CD4-positive, alpha-beta T cell treated with Interleukin-10 for 1 hour (primary cell): ENCODE measurements around the gene ANAPC2.

ENCODE experiments used
- DNase-seq: peaks from one replicate; pipeline ENCODE4 v3.0.0-alpha.2; 2020

The ANAPC2 gene

GRCh38 chr9:137173796-137174664 lies 14.3 kb downstream of the ANAPC2 start:
- DNase-seq: no peak

DNA sequence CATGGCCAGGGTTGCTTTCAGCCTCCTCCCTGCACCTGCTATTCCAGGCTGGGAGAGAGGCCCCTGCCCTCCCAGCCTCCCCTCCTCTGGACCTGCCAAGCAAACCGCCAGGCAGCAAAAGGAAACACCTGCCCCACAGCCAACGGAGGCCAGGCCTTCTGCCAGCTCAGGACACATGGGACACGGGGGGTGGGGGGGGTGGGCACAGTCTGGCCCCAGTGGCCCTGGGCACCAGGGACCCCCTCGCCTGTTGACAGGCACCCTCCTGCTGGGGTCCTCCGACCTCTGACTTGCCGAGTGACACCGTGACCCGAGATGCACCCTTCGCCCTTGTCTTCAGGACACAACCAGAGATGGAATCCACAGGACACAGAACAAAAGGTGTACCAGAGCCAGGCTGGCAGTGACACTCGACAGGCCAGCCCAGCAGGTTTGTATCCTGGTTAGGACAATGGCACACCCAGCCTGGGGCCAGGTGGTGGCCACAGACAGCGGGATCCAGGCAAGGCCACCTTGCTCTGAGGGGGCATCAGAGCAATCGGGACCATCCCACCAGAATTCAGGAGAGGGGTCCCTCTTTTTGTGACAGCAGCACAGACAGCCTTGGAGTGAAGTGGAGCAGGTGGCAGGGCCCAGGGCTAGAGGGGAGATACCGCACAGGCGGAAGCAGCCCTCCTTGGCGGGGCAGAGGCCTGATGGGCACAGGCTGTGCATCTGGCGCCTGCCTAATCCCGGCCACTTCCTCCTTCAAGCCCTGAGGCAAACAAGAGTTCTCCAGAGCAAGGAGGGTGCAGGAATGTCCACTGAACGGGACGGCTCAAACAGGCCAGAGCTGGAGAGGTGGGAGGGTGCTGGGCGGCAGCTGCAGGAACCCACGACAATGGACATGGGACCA lies 15.2 kb downstream of the ANAPC2 start:
- no peak for DNase-seq

DNA sequence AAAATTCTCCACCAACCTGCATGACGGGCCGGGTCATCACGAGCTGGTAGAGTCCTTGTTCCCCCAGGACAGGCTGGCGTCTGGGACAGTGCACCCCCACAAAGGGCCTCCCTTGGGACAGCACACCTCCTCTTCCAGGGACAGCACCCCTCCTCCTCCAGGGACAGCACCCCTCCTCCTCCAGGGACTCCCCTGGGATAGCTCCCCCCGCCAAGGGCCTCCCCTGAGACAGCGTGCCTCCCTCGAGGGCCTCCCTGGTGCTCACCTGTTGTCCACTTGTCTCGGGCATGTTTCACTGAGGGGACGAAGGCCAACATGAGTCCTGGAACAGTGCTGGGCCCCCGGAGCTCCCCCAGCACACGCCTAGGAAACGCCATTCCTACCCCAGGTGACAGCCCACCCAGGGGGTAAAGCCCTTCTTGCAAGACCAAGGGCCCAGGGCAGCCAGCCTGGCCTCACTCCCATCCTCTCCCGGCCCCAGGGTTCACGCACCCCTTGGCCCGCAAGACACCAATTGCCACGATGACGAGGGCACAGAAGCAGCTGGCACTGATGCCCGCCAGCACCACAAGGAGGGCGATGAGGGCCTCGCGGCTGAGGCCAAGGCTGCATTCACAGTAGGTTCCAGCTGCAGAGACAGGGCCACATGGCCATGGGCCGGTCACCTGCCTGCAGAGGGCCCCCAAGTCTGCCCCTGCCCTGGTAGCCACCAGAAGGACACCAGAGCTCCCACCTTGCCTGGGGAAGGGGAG lies 17.0 kb downstream of the ANAPC2 start:
- DNase-seq: no peak

GRCh38 chr9:137170486-137171148 lies 17.7 kb downstream of the ANAPC2 start:
- DNase-seq: no peak

- DNase-seq: no peak
Measured at GRCh38 chr9:137169896-137170358, 18.4 kb downstream of the ANAPC2 start, which contains the start of gene LRRC26. Gene LRRC26 (minus strand): TSS chr9:137170051. CDS start chr9:137169943, 108 bp downstream.

DNA sequence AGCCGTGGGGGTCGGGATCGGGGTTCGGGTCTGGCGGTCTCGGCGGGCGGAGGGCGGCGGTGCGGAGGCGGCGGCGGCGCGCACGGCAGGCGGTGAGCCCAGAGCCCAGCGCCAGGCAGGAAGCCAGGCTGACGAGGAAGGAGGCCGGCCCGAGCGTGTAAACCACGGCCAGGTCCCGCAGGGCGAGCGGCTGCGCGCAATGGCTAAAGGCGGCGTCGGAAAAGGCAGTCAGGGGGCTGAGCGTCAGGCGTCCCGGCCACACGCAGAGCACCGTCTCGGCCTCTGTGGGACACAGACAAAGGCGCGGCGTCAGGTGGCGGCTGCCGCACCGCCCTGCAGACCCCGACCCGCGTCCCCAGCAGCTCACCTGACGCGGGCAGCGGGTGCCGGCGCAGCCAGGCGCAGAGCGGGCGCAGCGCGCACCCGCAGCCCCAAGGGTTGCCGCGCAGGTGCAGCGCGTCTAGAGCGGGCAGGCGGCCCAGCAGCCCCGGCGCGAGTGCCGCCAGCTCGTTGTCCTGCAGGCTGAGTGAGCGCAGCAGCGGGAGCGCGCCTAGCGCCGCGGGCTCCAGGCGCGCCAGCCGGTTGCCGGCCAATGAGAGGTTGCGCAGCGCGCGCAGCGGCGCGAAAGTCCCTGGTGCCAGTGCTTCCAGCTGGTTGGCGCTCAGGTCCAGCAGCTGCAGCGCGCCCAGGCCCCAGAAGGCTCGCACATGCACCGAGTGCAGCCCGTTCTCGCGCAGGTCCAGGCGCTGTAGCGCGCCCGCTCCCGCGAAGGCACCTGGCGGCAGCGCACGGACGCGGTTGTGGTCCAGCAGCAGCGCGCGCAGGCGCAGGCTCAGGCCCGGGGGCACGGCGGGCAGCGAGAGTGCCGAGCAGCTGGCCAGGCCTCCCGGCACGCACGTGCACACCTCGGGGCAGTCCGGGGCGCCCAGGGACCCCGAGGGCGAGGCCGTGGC lies 19.2 kb downstream of the ANAPC2 start:
- no peak for DNase-seq

- DNase-seq: no peak
Measured at GRCh38 chr9:137168573-137168903, 19.8 kb downstream of the ANAPC2 start.

DNA sequence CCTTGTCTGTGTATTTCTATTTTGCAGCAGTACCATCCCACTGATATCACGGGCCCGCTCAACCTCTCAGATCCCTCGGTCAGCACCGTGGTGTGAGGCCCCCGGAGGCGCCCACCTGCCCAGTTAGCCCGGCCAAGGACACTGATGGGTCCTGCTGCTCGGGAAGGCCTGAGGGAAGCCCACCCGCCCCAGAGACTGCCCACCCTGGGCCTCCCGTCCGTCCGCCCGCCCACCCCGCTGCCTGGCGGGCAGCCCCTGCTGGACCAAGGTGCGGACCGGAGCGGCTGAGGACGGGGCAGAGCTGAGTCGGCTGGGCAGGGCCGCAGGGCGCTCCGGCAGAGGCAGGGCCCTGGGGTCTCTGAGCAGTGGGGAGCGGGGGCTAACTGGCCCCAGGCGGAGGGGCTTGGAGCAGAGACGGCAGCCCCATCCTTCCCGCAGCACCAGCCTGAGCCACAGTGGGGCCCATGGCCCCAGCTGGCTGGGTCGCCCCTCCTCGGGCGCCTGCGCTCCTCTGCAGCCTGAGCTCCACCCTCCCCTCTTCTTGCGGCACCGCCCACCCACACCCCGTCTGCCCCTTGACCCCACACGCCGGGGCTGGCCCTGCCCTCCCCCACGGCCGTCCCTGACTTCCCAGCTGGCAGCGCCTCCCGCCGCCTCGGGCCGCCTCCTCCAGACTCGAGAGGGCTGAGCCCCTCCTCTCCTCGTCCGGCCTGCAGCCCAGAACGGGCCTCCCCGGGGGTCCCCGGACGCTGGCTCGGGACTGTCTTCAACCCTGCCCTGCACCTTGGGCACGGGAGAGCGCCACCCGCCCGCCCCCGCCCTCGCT lies 20.4 kb downstream of the ANAPC2 start:
- no peak for DNase-seq

- DNase-seq: no peak
Measured at GRCh38 chr9:137167277-137167746, 21.0 kb downstream of the ANAPC2 start.

GRCh38 chr9:137166380-137167229 lies 21.8 kb downstream of the ANAPC2 start:
- no peak for DNase-seq

DNA sequence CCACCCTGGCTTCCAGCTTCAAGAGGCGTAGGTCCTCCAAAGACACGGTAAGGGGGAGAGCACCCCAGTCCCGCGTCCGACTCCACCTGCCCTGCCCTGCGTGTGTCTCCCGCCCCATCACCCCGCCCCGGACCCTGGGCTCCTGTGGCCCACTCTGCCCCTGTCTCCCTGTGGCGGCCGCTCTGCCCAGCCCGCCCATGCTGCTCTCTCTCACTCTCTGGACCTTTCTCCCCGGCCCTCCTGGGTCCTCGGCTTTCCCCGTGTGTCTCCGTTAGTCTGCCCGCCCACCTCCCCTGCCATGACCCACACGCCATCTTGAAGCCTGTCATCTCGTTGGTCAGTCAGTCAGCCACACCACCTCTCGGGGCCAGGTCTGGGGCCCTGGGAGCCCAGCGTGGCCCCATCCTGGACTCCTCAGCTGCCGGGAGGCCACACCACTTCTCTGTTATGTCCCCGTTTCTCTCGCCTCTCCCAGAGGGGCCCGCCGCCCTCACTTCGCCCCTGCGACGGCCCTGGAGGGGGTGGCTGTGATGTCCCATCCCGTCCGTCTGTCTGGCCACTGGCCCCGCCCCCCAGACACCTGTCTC lies 23.0 kb downstream of the ANAPC2 start:
- DNase-seq: no peak

DNA sequence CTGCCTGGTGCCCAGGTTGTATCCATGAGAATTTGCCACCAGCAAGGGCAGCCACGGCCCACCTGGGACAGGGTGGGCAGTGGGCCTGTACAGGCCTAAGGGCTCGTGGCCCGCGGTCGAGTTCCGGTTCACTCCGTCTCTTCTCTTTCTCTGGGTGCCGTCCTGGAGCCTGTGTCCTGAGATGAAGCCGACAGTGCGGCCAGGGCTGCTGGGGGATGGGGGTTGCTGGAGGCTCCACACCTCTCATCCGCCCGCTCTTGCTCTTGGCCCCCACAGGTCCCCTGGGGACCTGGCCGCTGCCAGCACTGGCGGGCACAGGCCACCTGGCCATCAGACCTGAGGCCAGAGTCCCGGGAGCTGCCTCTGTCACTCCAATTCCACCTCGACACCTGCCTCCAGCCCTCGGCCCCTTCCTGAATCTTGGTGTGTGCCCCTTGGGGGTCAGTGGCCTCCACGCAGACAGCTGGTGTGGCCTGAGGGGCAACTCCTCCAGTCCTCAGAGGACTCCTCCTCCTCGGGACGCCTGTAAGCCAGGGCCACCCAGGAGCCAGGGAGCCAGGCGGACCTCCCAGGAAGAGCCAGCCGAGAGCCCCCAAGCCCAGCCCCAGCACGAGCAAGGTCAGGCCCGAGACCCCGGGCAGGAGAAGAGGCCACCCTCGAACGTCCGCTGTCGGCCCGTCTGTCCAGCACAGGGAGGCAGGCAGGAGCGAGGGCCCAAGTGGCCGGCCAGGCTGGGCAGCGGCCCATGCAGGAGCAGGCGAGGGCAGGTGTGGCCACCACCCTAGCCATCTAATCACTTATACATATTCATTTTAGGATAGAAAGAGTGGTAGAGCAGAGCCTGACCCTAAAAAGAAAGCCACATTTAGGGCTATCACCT lies 23.8 kb downstream of the ANAPC2 start:
- no peak for DNase-seq

DNA sequence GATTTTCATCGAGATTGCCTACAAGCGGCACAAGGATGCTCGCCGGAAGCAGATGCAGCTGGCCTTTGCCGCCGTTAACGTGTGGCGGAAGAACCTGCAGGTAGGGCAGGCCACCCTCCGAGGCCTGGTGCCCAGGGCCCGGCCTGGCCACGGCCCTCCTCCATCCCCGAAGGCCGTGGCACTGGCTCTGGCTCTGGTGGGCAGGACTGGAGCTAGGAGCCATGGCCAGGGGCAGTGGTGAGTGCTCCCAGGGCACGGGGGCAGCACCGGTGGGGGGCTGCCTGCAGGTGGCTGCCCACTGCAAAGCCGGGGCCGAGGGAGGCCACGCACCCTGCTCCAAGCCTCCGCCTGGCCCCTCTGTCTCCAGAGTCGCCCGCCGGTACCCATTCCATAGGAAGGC lies 24.6 kb downstream of the ANAPC2 start:
- DNase-seq: no peak

DNA sequence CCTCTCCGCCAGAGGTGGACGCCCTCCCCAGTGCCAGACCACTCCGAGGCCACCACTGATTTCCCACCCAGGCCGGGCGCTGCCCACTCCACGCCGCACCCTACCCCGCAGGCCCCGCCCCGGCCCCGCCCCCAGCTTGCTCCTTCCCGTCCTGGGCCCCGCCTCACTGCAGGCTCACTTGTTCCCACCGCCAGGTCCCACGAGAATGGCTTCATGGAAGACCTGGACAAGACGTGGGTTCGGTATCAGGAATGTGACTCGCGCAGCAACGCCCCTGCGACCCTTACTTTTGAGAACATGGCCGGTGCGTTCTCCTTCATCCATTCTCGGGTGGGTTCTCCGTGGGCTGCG lies 25.0 kb downstream of the ANAPC2 start:
- no peak for DNase-seq

DNA sequence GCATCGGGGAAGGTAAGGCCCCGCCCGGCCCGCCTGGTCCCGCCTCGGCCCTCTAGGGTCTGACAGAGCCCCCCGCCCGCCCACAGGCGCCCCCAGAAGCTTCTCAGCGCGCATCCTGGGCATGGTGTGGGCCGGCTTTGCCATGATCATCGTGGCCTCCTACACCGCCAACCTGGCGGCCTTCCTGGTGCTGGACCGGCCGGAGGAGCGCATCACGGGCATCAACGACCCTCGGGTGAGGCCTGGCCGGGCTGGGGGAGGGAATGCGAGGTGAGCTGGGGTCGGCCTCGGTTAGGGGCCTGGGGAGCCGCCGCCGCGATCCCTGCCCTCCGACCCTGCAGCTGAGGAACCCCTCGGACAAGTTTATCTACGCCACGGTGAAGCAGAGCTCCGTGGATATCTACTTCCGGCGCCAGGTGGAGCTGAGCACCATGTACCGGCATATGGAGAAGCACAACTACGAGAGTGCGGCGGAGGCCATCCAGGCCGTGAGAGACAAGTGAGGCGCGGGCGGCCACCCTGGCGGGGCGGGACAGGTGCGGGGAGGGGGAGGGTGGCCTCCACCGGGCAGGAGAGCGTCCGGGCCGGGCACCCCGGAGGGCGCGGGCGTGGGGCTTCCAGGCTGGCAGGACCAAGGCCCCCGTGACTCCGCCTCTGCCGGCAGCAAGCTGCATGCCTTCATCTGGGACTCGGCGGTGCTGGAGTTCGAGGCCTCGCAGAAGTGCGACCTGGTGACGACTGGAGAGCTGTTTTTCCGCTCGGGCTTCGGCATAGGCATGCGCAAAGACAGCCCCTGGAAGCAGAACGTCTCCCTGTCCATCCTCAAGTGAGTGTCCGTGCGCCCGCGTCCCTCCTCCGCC lies 25.6 kb downstream of the ANAPC2 start:
- DNase-seq: no peak

- DNase-seq: no peak
Measured at GRCh38 chr9:137161558-137162486, 26.5 kb downstream of the ANAPC2 start.
